Spleen (tissue), 7 donors: ENCODE results near the gene POU2F1.

Experiments used
- POLR2A ChIP-seq, 3 donors: fragments of 450-650 bp; IDR thresholded peaks; one replicate each; pipeline ENCODE4 v1.5.1; 2017; ENCODE audit warnings: antibody characterized with exemption in 3 of 3, mild to moderate bottlenecking in 1 of 3
- POLR2AphosphoS5 ChIP-seq, 3 donors: sonication (generic); formaldehyde crosslinking; IDR thresholded peaks; one replicate each; pipeline ENCODE4 v1.5.1; 2017; ENCODE audit warnings: antibody characterized with exemption in 3 of 3
- TF ChIP-seq, protein P1 (sequence below), 11 experiments: fragments of 200-600 bp in 7 of 11; fragments of 450-650 bp in 4 of 11; sonication (generic) in 4 of 11; IDR thresholded peaks in 8 of 11; conservative IDR thresholded peaks in 3 of 11; 1 replicate in 7 of 11; 2 replicates in 4 of 11; pipeline versions ENCODE4 v1.4.0 to v1.8.0; 2016 to 2021; ENCODE audit warnings: antibody characterized with exemption in 11 of 11, inconsistent platforms in 4 of 11, mild to moderate bottlenecking in 1 of 11
- donor health status: DM: no; HTN: no; CAD: no; lungs with moderate emphysema.
- donor health status: DM: no; HTN: no; CAD: no.
- donor health status: DM: no; HTN: no; CAD: no.

DNA sequence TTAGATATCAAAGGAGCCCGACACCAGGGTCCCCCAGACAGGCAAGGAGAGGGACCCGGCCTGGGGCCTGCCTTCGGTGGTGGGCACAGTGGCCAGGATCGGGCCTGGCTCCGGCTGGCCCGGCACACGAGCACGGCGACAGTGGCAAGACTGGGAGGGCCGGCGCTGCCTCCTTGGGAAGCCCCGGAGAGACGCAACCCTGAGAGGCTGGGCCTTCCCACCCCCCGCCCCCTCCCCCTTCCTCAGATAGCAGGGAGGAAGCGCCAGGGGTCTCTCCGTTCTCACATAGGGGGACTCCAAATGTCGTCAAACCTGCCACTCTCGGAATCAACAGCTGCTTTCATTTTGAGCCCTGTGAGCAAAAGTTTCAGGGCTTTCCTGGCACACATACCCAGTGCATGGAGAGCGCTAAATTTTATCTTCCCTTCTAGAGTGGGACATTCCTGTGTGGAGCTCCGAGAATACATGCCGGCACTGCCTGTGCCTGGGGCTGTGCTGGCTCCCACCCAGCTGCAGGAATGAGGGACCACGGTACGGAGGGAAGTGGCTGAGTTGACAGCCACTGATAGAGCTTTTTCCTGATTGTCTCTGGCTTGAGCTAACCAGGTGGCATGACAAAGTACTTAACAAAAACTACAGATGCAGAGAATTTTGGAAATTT, 235.2 kb downstream of the POU2F1 start:
- TF ChIP-seq, protein P1, sequence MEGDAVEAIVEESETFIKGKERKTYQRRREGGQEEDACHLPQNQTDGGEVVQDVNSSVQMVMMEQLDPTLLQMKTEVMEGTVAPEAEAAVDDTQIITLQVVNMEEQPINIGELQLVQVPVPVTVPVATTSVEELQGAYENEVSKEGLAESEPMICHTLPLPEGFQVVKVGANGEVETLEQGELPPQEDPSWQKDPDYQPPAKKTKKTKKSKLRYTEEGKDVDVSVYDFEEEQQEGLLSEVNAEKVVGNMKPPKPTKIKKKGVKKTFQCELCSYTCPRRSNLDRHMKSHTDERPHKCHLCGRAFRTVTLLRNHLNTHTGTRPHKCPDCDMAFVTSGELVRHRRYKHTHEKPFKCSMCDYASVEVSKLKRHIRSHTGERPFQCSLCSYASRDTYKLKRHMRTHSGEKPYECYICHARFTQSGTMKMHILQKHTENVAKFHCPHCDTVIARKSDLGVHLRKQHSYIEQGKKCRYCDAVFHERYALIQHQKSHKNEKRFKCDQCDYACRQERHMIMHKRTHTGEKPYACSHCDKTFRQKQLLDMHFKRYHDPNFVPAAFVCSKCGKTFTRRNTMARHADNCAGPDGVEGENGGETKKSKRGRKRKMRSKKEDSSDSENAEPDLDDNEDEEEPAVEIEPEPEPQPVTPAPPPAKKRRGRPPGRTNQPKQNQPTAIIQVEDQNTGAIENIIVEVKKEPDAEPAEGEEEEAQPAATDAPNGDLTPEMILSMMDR (IDR thresholded peaks at IDR 0.05 in 8 of 11, conservative IDR thresholded peaks at IDR 0.05 in 3 of 11), result no peak
- TF ChIP-seq POLR2AphosphoS5 (IDR thresholded peaks at IDR 0.05), result peak in 1 of 3 donors; percentile 3
- TF ChIP-seq POLR2A (IDR thresholded peaks at IDR 0.05), result no peak
